ENCODE data around the gene TJP1. TPM values are rescaled to one million over a fixed set of nuclear protein-coding genes. Genes with fewer than 3 reads are reported as not detected.

Gene TJP1
- total RNA-seq, 1 experiment from 2014 or later = 140 TPM

GRCh38 chr15:29674661-29675533 is 147.4 kb downstream of the TJP1 start:
- no peaks in the 10 kb centered on the region for H3K27me3 ChIP-seq (ENCODE audit: insufficient read depth, low read length)
- H4K5ac ChIP-seq (ENCODE audit: insufficient read length, low read depth, low read length) = no peak overlapping the region
- H3K4ac ChIP-seq (ENCODE audit: low read depth, low read length) = no peak overlapping the region
- Mint-ChIP-seq H3K4me1 (peaks cover 41 to 46% of the 10 kb centered on the region in 2 experiments), H3K36me3 (ENCODE audit: insufficient read depth in 1 of 3, low read depth in 3 of 3) (peaks cover 0 to 8% (median 2%) of the 10 kb centered on the region in 3 experiments; a peak in 2 of 7 replicates), H3K9me3 (no peaks in the 10 kb centered on the region), H3K27ac (no peak overlapping the region; a peak in 1 of 7 replicates), H3K27me3 (ENCODE audit: low read depth) (peaks cover 7% of the 10 kb centered on the region), H3K4me3 (peak overlapping the region; percentile 67 to 87)
- no peak overlapping the region for H2BK5ac ChIP-seq (ENCODE audit: insufficient read length, low read length)
- H3K23ac ChIP-seq (ENCODE audit: insufficient read length, low read depth, low read length) = no peak overlapping the region
- H3K4me1 ChIP-seq (ENCODE audit: insufficient read depth, low read length) = peaks cover 10% of the 10 kb centered on the region; the same call in 1 of the 2 replicates
- no peak overlapping the region for H3T11ph ChIP-seq (ENCODE audit: low read length)
- DNase-seq = peak; percentile 95
- TF ChIP-seq CTCF (conservative IDR thresholded peaks at IDR 0.05) = no peak
- peak overlapping the region; percentile 66 for H3K14ac ChIP-seq (ENCODE audit: insufficient read depth, low read length)
- H2BK120ac ChIP-seq (ENCODE audit: low read depth, low read length, poor library complexity, severe bottlenecking) = no peak overlapping the region
- H3K18ac ChIP-seq (ENCODE audit: insufficient read length, low read depth, low read length) = peak overlapping the region; percentile 50
- no peak overlapping the region for H4K91ac ChIP-seq (ENCODE audit: insufficient read length, low read depth, low read length)
- no CpG with 5 or more reads among the region's 74 CpGs for WGBS (ENCODE audit: extremely low coverage, insufficient read length, low lambda C conversion rate)
- no peaks in the 10 kb centered on the region for H3K9me3 ChIP-seq (ENCODE audit: control insufficient read depth, low read depth, low read length)
- no peak overlapping the region for H2BK20ac ChIP-seq (ENCODE audit: low read depth, low read length, poor library complexity, severe bottlenecking)
- no peak overlapping the region for H4K8ac ChIP-seq (replicated peaks; ENCODE audit: insufficient read length, low read depth, low read length)
- no peaks in the 10 kb centered on the region for H4K20me1 ChIP-seq (ENCODE audit: control insufficient read depth, insufficient read depth, insufficient read length)
- H2BK15ac ChIP-seq (ENCODE audit: low read depth, low read length) = no peak overlapping the region
- no peak overlapping the region for H3K27ac ChIP-seq (ENCODE audit: insufficient read length, low read depth, low read length)
- H2AFZ ChIP-seq (ENCODE audit: low read length) = no peak overlapping the region
- H2BK12ac ChIP-seq (ENCODE audit: insufficient read length, low read depth, low read length) = no peak overlapping the region
- H3K56ac ChIP-seq (ENCODE audit: insufficient read length, low read depth, low read length) = no peak overlapping the region
- H3K79me1 ChIP-seq (ENCODE audit: insufficient read depth, low read depth, low read length, poor library complexity, severe bottlenecking) = no peaks in the 10 kb centered on the region
- no peaks in the 10 kb centered on the region for H3K79me2 ChIP-seq (ENCODE audit: insufficient read depth, low read length)
- peak overlapping the region; percentile 73 for H3K4me2 ChIP-seq (ENCODE audit: insufficient read depth, insufficient read length, low read length)
- no peak overlapping the region for H3K9ac ChIP-seq (ENCODE audit: extremely low read depth, insufficient read length, low read length)
- H3K23me2 ChIP-seq (ENCODE audit: insufficient read length, low read depth, low read length, poor library complexity, severe bottlenecking) = peaks cover 12% of the 10 kb centered on the region
- H2AK5ac ChIP-seq (ENCODE audit: insufficient read length, low read length) = no peak overlapping the region
